Neural crest cell (in vitro differentiated cells): Measurements from ENCODE around the gene MRPL50. TPM values are rescaled to one million over a fixed set of nuclear protein-coding genes. Genes with fewer than 3 reads are reported as not detected.

Experiments used
- DNase-seq: peaks from one replicate; pipeline ENCODE4 v3.0.0; 2021; ENCODE audit warnings: low read depth, mixed read lengths, low spot score
- H3K27ac Mint-ChIP-seq: one replicate; pipeline ENCODE4 v1.8.0; 2021; ENCODE audit warnings: mild to moderate bottlenecking, mixed read lengths; ENCODE audit not compliant: unreplicated experiment
- H3K27me3 Mint-ChIP-seq: 2 replicates; pipeline ENCODE4 v1.8.0; 2021; ENCODE audit warnings: low read depth, mild to moderate bottlenecking, mixed read lengths
- H3K36me3 Mint-ChIP-seq: 2 replicates; pipeline ENCODE4 v1.8.0; 2021; ENCODE audit warnings: low read depth, mild to moderate bottlenecking, mixed read lengths
- H3K4me1 Mint-ChIP-seq: 2 replicates; pipeline ENCODE4 v1.8.0; 2021; ENCODE audit warnings: mixed read lengths
- H3K4me3 Mint-ChIP-seq: one replicate; pipeline ENCODE4 v1.8.0; 2021; ENCODE audit warnings: mild to moderate bottlenecking, mixed read lengths
- H3K9me3 Mint-ChIP-seq: 2 replicates; pipeline ENCODE4 v1.8.0; 2021; ENCODE audit warnings: mixed read lengths
- CTCF ChIP-seq: fragments of 200-600 bp; sonication (generic); conservative IDR thresholded peaks from 2 replicates; pipeline ENCODE4 v1.5.0; 2021; ENCODE audit warnings: antibody characterized with exemption, mild to moderate bottlenecking
- total RNA-seq: library from RNA; stranded (reverse); gene quantifications from 2 replicates; pipeline ENCODE4 v1.2.1, GENCODE V29; 2021

The MRPL50 gene
- total RNA-seq, 1 donor from 2014 or later, result 17.3 TPM

GRCh38 chr9:101359679-101360078 is 38.7 kb downstream of the MRPL50 start:
- H3K36me3 Mint-ChIP-seq, result no peaks in the 10 kb centered on the region
- DNase-seq, result no peak
- no peaks in the 10 kb centered on the region for H3K27me3 Mint-ChIP-seq
- H3K9me3 Mint-ChIP-seq, result peaks cover 4% of the 10 kb centered on the region
- H3K4me3 Mint-ChIP-seq, result no peak overlapping the region
- H3K27ac Mint-ChIP-seq, result no peak overlapping the region
- TF ChIP-seq CTCF, result no peak
- no peaks in the 10 kb centered on the region for H3K4me1 Mint-ChIP-seq

- Mint-ChIP-seq H3K4me3 (no peak overlapping the region), H3K27ac (no peak overlapping the region), H3K9me3 (no peaks in the 10 kb centered on the region), H3K27me3 (no peaks in the 10 kb centered on the region), H3K36me3 (no peaks in the 10 kb centered on the region), H3K4me1 (no peaks in the 10 kb centered on the region)
- TF ChIP-seq CTCF, result no peak
- DNase-seq, result no peak
Measured at GRCh38 chr9:101356619-101357018, 41.8 kb downstream of the MRPL50 start.

- Mint-ChIP-seq H3K4me1 (no peaks in the 10 kb centered on the region), H3K9me3 (no peaks in the 10 kb centered on the region), H3K27ac (no peak overlapping the region), H3K36me3 (no peaks in the 10 kb centered on the region), H3K27me3 (no peaks in the 10 kb centered on the region), H3K4me3 (no peak overlapping the region)
- no peak for DNase-seq
- no peak for TF ChIP-seq CTCF
Measured at GRCh38 chr9:101354765-101355708, 43.4 kb downstream of the MRPL50 start.

- Mint-ChIP-seq H3K27ac (no peak overlapping the region), H3K4me1 (no peaks in the 10 kb centered on the region), H3K4me3 (no peak overlapping the region), H3K27me3 (no peaks in the 10 kb centered on the region), H3K36me3 (no peaks in the 10 kb centered on the region), H3K9me3 (no peaks in the 10 kb centered on the region)
- DNase-seq, result no peak
- no peak for TF ChIP-seq CTCF
Measured at GRCh38 chr9:101354143-101354764, 44.2 kb downstream of the MRPL50 start.

- H3K4me1 Mint-ChIP-seq, result no peaks in the 10 kb centered on the region
- no peak overlapping the region for H3K27ac Mint-ChIP-seq
- no peak overlapping the region for H3K4me3 Mint-ChIP-seq
- no peaks in the 10 kb centered on the region for H3K36me3 Mint-ChIP-seq
- no peak for DNase-seq
- no peaks in the 10 kb centered on the region for H3K9me3 Mint-ChIP-seq
- TF ChIP-seq CTCF, result no peak
- no peaks in the 10 kb centered on the region for H3K27me3 Mint-ChIP-seq
Measured at GRCh38 chr9:101353683-101354082, 44.7 kb downstream of the MRPL50 start.
